NT2/D1 (cell line): ENCODE data around the gene CCDC7.

Source experiments
- YY1 ChIP-seq: IDR thresholded peaks from 2 replicates; pipeline ENCODE4 v1.6.1; 2011; ENCODE audit not compliant: insufficient read length, insufficient read depth
- ZNF274 ChIP-seq: IDR thresholded peaks from 2 replicates; pipeline ENCODE4 v1.6.1; 2011; ENCODE audit warnings: mild to moderate bottlenecking, low read depth, low read length

DNA sequence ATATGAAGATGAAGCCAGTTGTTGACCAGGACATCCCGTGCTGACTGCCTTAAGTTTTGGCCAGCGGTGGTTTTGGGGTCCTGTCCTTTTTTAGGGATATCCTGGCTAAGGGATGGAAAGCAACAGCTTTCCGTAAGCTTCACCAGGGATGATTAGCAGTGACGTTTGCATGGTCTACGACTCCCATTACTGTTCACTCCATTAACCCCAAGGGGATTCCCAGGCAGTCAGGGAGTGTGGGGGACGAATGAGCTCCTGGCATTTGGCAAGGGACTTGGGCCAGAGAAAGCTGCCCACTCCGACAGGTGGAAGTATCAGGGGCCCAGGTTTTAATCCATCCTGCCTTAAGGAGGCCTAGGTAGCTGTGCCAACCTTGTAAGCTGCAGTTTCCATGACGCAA, 445.3 kb downstream of the CCDC7 start:
- no peak for TF ChIP-seq ZNF274
- TF ChIP-seq YY1: no peak
